ENCODE data around the gene FAM149B1.

DNA sequence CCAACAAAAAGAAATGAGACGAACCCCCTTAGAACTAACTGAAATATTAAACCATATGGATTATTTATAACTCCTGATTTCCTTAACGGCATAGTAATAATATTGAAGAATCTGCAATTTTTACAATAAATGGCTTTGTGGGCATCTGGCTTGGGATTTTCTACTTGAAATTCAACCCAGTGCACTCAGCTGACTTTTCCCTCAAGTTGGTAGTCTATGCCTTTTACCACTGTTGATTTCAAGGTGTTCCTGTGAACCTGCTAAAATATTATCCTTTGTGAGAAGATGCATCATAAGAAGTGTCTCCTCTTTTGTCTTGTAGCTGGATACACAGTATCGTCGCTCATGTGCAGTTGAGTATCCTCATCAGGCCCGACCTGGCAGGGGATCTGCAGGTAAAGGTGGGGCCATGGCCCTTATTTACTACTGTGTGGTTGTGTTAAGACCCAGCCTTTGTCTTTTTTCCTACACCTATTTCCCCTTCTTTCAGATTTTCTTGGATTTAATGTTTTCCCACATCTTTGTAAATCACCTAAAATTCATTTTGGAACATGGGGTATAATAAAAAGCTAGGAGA lies 71.2 kb downstream of the FAM149B1 start:
- TF ChIP-seq, protein P1, sequence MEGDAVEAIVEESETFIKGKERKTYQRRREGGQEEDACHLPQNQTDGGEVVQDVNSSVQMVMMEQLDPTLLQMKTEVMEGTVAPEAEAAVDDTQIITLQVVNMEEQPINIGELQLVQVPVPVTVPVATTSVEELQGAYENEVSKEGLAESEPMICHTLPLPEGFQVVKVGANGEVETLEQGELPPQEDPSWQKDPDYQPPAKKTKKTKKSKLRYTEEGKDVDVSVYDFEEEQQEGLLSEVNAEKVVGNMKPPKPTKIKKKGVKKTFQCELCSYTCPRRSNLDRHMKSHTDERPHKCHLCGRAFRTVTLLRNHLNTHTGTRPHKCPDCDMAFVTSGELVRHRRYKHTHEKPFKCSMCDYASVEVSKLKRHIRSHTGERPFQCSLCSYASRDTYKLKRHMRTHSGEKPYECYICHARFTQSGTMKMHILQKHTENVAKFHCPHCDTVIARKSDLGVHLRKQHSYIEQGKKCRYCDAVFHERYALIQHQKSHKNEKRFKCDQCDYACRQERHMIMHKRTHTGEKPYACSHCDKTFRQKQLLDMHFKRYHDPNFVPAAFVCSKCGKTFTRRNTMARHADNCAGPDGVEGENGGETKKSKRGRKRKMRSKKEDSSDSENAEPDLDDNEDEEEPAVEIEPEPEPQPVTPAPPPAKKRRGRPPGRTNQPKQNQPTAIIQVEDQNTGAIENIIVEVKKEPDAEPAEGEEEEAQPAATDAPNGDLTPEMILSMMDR (conservative IDR thresholded peaks at IDR 0.05), result no peak
- no peak for TF ChIP-seq ZFX (IDR thresholded peaks at IDR 0.05)
